ENCODE measurements around the gene C22orf15.

The C22orf15 gene

DNA sequence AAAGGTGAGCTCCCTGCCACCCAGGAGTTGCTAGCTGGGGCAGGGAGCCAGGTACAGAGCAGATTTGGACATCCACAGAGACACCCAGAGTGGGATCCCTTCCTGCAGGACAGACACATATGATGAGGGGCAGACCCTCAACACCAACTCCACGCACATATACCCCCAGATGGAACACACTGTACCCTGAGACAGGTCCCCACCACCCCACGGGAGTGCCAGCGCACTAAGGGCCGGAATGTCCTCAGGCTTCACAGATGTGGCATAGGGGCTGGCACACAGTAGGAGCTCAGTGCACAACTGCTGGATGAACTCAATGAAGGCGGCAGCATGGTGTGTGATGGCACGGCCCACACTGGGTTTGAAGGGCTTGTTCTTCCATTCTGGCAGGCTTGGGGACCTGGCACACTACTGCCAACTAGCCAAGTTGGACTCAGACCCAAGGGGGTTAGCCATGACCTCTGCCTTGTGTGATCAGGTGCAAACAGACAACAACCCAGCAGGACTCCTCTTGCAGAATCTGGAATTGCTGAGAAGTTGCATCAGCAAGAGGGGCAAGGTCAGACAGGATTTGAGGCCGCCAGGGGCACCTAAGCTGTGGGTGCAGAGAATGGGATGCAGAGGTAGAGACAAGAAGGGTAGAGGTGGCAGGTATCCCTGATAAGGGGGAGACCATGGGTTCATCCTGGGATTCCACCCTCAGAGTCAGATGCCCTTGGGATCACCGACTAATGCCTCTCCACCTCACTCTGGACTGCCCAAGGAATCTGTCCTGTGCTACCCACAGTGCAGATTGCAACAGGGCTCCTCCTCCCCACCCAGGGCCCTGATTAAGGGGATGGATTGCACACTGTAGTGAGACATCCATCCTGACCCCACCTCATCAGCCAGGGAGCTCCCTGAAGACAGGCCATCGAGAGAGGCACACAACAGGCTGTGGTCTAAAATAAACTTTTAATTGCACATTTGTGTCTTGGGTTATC, 2.4 kb downstream of the C22orf15 start:
- TF ChIP-seq, protein P1, sequence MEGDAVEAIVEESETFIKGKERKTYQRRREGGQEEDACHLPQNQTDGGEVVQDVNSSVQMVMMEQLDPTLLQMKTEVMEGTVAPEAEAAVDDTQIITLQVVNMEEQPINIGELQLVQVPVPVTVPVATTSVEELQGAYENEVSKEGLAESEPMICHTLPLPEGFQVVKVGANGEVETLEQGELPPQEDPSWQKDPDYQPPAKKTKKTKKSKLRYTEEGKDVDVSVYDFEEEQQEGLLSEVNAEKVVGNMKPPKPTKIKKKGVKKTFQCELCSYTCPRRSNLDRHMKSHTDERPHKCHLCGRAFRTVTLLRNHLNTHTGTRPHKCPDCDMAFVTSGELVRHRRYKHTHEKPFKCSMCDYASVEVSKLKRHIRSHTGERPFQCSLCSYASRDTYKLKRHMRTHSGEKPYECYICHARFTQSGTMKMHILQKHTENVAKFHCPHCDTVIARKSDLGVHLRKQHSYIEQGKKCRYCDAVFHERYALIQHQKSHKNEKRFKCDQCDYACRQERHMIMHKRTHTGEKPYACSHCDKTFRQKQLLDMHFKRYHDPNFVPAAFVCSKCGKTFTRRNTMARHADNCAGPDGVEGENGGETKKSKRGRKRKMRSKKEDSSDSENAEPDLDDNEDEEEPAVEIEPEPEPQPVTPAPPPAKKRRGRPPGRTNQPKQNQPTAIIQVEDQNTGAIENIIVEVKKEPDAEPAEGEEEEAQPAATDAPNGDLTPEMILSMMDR (IDR thresholded peaks at IDR 0.05; ENCODE audit: control insufficient read depth, insufficient read depth, low read depth, low read length, missing control alignments): no peak
- DNase-seq (ENCODE audit: low read depth): no peak
- no peak overlapping the region for H3K4me3 ChIP-seq (ENCODE audit: control insufficient read depth, low read depth, low read length)

DNA sequence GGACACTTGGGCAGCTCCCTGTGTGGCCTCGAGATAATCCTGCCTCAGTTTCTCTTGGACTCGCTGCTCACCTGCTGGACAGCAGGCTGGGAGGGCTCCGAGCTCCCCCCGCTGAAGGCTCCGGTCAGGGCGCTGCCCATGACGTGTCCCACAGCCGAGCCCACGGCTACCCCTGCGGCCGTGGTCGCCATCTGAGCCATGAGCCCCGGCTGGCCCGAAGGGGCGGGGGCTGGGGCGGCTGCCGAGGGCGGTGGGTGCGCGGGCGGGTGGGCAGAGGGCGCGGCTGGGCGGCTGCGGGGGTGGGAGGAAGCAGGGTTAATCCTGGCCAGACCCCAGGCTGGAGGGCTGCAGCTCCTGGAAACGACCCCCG, 4.5 kb downstream of the C22orf15 start:
- TF ChIP-seq, protein P1 (IDR thresholded peaks at IDR 0.05; ENCODE audit: control insufficient read depth, insufficient read depth, low read depth, low read length, missing control alignments): no peak
- no peak for DNase-seq (ENCODE audit: low read depth)
- H3K4me3 ChIP-seq (ENCODE audit: control insufficient read depth, low read depth, low read length): peak overlapping the region; percentile 62

DNA sequence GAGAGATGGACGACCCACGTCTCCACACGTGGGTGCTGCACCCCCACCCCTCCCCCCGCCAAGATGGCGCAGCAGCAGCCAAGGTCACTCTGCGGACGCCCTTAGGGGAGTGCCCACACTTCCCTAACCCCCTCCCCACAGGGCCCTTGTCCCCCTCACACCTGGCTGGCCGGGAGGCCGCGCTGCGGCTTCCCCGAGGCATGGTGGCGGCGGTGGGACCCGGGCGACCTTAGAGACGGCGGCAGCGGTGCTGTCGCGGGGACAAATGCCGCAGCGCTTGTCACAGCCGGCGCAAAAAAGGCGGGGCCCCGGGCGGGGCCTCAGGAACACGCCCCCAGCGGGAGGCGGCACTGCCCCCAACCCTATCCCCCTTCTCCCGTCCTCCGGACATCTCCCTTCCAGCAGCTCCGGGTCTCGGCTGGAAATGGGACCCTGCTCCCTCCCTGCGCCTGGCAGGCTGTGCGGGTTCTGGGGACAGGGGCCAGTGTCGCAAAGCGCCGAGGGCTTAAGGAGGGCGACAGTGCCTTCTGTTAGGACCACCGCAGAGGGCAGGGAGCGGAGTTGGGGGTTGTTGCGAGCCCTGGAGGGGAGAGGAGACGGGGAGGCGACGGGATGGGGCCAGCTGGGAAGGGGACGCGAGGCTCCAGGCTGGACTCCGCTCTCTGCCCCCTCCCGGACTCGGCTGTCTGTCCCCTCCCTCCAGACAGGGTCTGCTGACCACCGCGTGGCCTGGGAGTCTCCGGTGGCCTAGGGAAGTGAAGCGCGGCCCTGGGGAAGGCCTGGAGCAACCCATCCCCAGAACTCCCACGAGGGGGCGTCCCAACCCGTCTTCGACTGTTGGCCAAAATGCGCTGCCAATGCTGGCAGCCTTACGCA, 5.1 kb downstream of the C22orf15 start, which contains the start of gene CHCHD10:
CHCHD10 (minus strand) TSS at position 300 of the 876 bp plus-strand sequence; CDS start at position 202, 98 bp downstream.
- H3K4me3 ChIP-seq (ENCODE audit: control insufficient read depth, low read depth, low read length): peak within 1 kb of the TSS; percentile 62
- no peak for DNase-seq (ENCODE audit: low read depth)
- TF ChIP-seq, protein P1 (IDR thresholded peaks at IDR 0.05; ENCODE audit: control insufficient read depth, insufficient read depth, low read depth, low read length, missing control alignments): peak; percentile 85

DNA sequence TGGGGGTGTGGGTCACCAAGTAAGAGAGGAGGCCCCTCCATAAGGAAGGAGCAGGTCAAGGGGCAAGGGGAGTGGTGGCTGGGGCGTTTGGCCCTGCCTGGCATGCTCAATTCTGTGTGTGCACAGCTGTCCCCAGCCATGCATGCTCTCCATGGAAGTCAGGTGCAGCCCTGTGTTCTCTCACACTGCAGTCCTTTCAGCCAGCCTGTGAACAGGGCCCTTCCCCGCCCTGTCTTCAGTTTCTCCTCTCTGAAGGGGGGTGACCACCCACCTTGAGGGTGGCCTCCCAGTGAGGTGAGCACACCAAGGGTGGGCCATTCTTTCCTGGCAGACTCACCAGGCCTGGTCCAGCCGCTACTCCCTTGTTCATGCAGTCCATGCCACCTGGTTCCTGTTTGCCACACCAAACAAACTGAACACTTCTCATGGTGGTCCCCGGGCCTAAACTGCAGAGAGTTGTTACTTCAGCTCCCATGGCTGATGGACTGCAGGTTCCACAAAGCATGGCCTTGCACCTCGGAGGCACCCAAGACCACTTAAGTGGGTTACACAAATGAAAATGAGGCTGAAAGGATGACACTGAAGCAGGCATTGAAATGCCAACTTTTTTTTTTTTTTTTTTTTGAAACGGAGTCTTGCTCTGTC, 6.7 kb downstream of the C22orf15 start:
- DNase-seq (ENCODE audit: low read depth): no peak
- no peak overlapping the region for H3K4me3 ChIP-seq (ENCODE audit: control insufficient read depth, low read depth, low read length)
- TF ChIP-seq, protein P1 (IDR thresholded peaks at IDR 0.05; ENCODE audit: control insufficient read depth, insufficient read depth, low read depth, low read length, missing control alignments): no peak

DNA sequence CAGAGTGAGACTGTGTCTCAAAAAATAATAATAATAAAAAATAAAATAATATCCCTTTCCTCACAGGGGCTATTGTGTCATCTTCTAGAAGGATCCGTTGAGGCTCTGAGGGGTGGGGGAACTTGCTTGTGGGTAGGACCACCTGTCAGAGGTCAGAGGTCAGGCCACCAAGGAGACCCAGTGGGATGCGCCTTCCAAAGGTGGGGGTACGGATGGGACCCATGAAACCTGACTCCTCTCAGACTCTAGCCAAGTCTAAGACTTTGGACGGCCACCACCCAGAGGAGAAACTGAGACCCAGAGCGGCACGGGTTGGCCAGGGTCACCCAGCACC, 9.5 kb downstream of the C22orf15 start:
- H3K4me3 ChIP-seq (ENCODE audit: control insufficient read depth, low read depth, low read length): peak overlapping the region; percentile 34

More for the DNA sequence above, 9.5 kb downstream of the C22orf15 start:
- TF ChIP-seq, protein P1 (IDR thresholded peaks at IDR 0.05; ENCODE audit: control insufficient read depth, insufficient read depth, low read depth, low read length, missing control alignments): no peak
- no peak for DNase-seq (ENCODE audit: low read depth)

All from AG09309 (cell line).